Mesendoderm (in vitro differentiated cells): Measurements from ENCODE around the gene UQCRQ.

Source experiments
- DNase-seq: peaks from one replicate; pipeline ENCODE4 v3.0.0; 2013
- H2AK5ac ChIP-seq: 2 replicates; pipeline ENCODE4 v1.6.1; 2013; ENCODE audit warnings: low read length, inconsistent platforms
- H2BK120ac ChIP-seq: 2 replicates; pipeline ENCODE4 v1.6.1; 2013; ENCODE audit warnings: low read depth, mild to moderate bottlenecking, low read length, moderate library complexity, mixed read lengths
- H2BK15ac ChIP-seq: replicated peaks from 2 replicates; pipeline ENCODE4 v1.6.1; 2013; ENCODE audit warnings: low read depth, mild to moderate bottlenecking, moderate library complexity
- H2BK5ac ChIP-seq: 2 replicates; pipeline ENCODE4 v1.6.1; 2013; ENCODE audit warnings: low read length, inconsistent platforms
- H3K18ac ChIP-seq: 2 replicates; pipeline ENCODE4 v1.6.1; 2013; ENCODE audit warnings: mild to moderate bottlenecking, low read length, mixed read lengths
- H3K23ac ChIP-seq: one replicate; pipeline ENCODE4 v1.6.1; 2013; ENCODE audit warnings: low read length
- H3K27ac ChIP-seq: 2 replicates; pipeline ENCODE4 v1.5.1; 2013; ENCODE audit warnings: low read depth, mild to moderate bottlenecking, inconsistent platforms, low read length, moderate library complexity
- H3K27me3 ChIP-seq: 2 replicates; pipeline ENCODE4 v1.6.1; 2013; ENCODE audit warnings: low read length, control low read depth, mild to moderate bottlenecking, inconsistent platforms; ENCODE audit not compliant: insufficient read depth, poor library complexity
- H3K36me3 ChIP-seq: 2 replicates; pipeline ENCODE4 v1.6.1; 2013; ENCODE audit warnings: low read length, inconsistent platforms; ENCODE audit not compliant: control insufficient read depth, insufficient read depth
- H3K4ac ChIP-seq: one replicate; pipeline ENCODE4 v1.6.1; 2013; ENCODE audit warnings: low read depth, mild to moderate bottlenecking, low read length, moderate library complexity
- H3K4me1 ChIP-seq: 2 replicates; pipeline ENCODE4 v1.6.1; 2013; ENCODE audit warnings: low read depth, low read length, inconsistent platforms; ENCODE audit not compliant: control insufficient read depth
- H3K4me2 ChIP-seq: 2 replicates; pipeline ENCODE4 v1.6.1; 2013; ENCODE audit warnings: low read length
- H3K4me3 ChIP-seq: 2 replicates; pipeline ENCODE4 v1.5.1; 2013; ENCODE audit warnings: mild to moderate bottlenecking, low read length
- H3K56ac ChIP-seq: one replicate; pipeline ENCODE4 v1.6.1; 2013; ENCODE audit warnings: low read length
- H3K79me1 ChIP-seq: 2 replicates; pipeline ENCODE4 v1.6.1; 2013; ENCODE audit warnings: low read length, inconsistent platforms
- H3K79me2 ChIP-seq: 2 replicates; pipeline ENCODE4 v1.6.1; 2013; ENCODE audit warnings: mild to moderate bottlenecking, low read length; ENCODE audit not compliant: control insufficient read depth, insufficient read depth
- H3K9ac ChIP-seq: 2 replicates; pipeline ENCODE4 v1.6.1; 2013; ENCODE audit warnings: low read length, inconsistent platforms
- H4K5ac ChIP-seq: one replicate; pipeline ENCODE4 v1.6.1; 2013; ENCODE audit warnings: low read length
- H4K8ac ChIP-seq: one replicate; pipeline ENCODE4 v1.6.1; 2013; ENCODE audit warnings: low read depth, mild to moderate bottlenecking, control low read depth, low read length, moderate library complexity
- WGBS: extraction: QIAGEN DNeasy Blood & Tissue Kit; methylation state at CpG from one replicate; pipeline ENCODE4 v1.1.7; 2013; ENCODE audit warnings: low lambda C conversion rate, missing lambda C conversion rate; ENCODE audit not compliant: insufficient coverage; ENCODE audit errors: extremely low coverage; 5-methylcytosine and 5-hydroxymethylcytosine counted together

The UQCRQ gene

DNA sequence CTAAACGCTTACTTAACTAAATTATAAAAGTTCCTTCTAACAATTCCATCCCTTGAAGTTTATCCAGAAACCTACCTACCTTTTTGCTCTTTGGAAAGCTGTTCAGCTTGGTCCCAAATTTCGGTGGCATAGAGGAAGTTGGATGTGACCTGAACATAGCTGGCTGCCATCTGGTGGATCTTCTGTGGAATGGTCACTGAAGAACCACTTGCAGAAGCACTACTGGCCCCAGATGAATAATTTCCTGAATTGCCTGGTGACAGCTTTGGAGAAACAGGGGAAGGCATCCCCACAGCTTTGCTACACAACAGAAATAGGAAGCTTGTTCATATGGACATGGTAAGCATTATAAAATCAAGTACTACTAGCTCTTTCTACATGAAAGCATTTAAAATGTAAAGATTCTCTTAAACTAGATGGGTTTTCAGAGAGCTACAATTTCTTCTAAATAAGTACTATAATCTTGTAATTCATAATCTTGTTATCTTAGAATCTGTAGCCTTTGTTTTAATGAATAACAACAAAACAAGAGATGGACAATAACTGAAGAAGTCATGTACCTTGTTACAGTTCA lies 16.9 kb downstream of the UQCRQ start:
- Histone ChIP-seq H3K56ac (no peak overlapping the region), H3K36me3 (peaks cover 7% of the 10 kb centered on the region), H3K79me2 (no peaks in the 10 kb centered on the region), H4K5ac (no peak overlapping the region), H4K8ac (no peak overlapping the region), H2BK15ac (no peak overlapping the region), H3K4me1 (no peaks in the 10 kb centered on the region), H3K27ac (no peak overlapping the region), H2AK5ac (no peak overlapping the region), H3K4me2 (no peak overlapping the region), H3K27me3 (no peaks in the 10 kb centered on the region), H3K4ac (no peak overlapping the region), H3K23ac (no peak overlapping the region), H3K9ac (no peak overlapping the region), H3K79me1 (peaks cover 2% of the 10 kb centered on the region), H2BK120ac (no peak overlapping the region), H2BK5ac (no peak overlapping the region), H3K18ac (no peak overlapping the region), H3K4me3 (no peak overlapping the region)
- WGBS = 100% methylated on average over 1 of the region's 2 CpGs
- DNase-seq = peak; percentile 82

DNA sequence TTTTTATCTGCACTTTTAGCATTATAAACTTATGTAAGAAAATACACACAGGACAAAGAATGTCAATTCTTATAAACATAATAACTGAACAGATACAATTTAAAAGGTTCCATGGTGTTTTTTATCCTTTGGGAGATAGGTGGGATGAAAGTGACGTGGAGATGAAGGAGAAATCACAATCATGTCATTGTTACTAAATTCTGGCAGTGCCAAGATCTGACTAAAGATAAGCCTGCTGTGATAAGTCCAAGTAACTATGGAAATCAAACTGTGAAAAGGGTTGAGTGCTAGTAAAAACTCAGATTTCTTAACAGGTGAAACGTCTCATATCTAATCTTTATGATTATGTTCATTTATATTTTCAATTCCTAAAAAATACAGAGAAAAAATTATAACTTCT lies 18.1 kb downstream of the UQCRQ start:
- peaks cover 2% of the 10 kb centered on the region for H3K79me1 ChIP-seq
- H3K4me1 ChIP-seq = no peaks in the 10 kb centered on the region
- WGBS = no CpG with 5 or more reads among the region's 2 CpGs
- no peak overlapping the region for H3K9ac ChIP-seq
- no peak overlapping the region for H3K4ac ChIP-seq
- no peak overlapping the region for H3K27ac ChIP-seq
- H2BK5ac ChIP-seq = no peak overlapping the region
- no peaks in the 10 kb centered on the region for H3K79me2 ChIP-seq
- DNase-seq = no peak
- H2BK120ac ChIP-seq = no peak overlapping the region
- H2AK5ac ChIP-seq = no peak overlapping the region
- H3K36me3 ChIP-seq = peaks cover 7% of the 10 kb centered on the region
- no peak overlapping the region for H3K56ac ChIP-seq
- H4K5ac ChIP-seq = no peak overlapping the region
- H3K27me3 ChIP-seq = no peaks in the 10 kb centered on the region
- H2BK15ac ChIP-seq = no peak overlapping the region
- no peak overlapping the region for H3K18ac ChIP-seq
- H3K4me3 ChIP-seq = no peak overlapping the region
- no peak overlapping the region for H4K8ac ChIP-seq
- no peak overlapping the region for H3K23ac ChIP-seq
- no peak overlapping the region for H3K4me2 ChIP-seq

DNA sequence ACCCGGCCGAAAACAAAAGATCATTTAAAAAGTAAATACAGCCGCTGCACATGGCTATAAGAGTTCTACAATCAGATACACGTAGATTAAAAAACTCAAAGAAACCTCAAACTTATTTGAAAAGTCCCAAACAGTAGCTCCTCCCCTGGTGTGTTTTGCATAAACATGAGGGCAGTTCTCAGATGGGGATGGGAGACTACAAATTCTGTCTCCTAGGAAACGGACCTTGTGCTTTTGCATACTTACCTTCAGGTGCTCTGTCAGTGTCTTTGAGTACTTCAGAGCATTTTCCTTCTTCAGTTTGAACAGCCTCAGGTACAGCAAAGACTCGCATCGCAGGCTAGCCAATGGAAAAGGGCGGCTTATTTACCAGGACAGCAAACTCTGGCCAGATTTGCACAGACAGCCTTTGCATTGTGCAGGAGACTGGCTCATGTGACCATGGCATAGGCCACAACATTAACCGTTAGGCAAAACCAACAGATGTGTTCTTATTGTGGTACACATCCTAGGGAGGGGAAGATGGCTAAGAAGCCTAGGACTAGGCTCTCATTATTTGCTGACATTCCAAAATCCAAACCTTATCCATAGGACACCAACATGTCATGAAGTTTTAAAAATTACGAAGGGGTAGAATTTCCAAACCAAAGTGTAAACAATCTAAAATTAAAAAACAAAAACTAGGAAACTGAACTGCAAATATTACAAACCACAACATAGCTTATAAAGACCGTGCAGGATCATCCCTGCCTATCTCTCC lies 19.8 kb downstream of the UQCRQ start:
- Histone ChIP-seq H3K79me2 (no peaks in the 10 kb centered on the region), H3K18ac (no peak overlapping the region), H3K27me3 (no peaks in the 10 kb centered on the region), H2BK15ac (no peak overlapping the region), H3K4me3 (no peak overlapping the region), H3K4me1 (no peaks in the 10 kb centered on the region), H3K27ac (no peak overlapping the region), H3K4ac (no peak overlapping the region), H2BK5ac (no peak overlapping the region), H3K56ac (no peak overlapping the region), H3K36me3 (peaks cover 4% of the 10 kb centered on the region), H3K79me1 (peaks cover 2% of the 10 kb centered on the region), H2BK120ac (no peak overlapping the region), H3K23ac (no peak overlapping the region), H4K5ac (no peak overlapping the region), H3K4me2 (no peak overlapping the region), H2AK5ac (no peak overlapping the region), H3K9ac (no peak overlapping the region), H4K8ac (no peak overlapping the region)
- no CpG with 5 or more reads among the region's 11 CpGs for WGBS
- DNase-seq = peak; percentile 51

DNA sequence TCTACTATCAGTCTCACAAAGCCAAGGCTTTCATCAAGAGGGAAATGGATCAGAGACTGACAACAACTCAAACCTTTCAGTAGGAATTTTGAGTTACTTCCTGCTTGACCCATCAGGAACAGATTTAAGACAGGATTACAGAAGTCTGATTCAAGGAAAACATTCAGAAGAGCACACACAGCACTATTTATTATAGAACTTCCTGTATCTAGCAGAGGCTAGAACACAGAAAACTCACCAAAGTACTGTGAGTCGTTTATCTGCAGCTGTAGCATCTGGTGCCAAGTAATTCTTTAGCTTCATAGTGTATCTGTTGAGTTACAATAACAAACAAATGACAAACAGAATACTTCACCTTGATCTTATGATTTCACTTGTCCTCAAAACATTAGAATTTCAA lies 20.8 kb downstream of the UQCRQ start:
- peaks cover 2% of the 10 kb centered on the region for H3K79me1 ChIP-seq
- WGBS = no CpG with 5 or more reads among the region's 1 CpG
- H2AK5ac ChIP-seq = no peak overlapping the region
- H3K56ac ChIP-seq = no peak overlapping the region
- H2BK15ac ChIP-seq = no peak overlapping the region
- no peak overlapping the region for H3K18ac ChIP-seq
- DNase-seq = no peak
- no peak overlapping the region for H2BK120ac ChIP-seq
- no peaks in the 10 kb centered on the region for H3K27me3 ChIP-seq
- H4K5ac ChIP-seq = no peak overlapping the region
- no peak overlapping the region for H3K23ac ChIP-seq
- no peaks in the 10 kb centered on the region for H3K79me2 ChIP-seq
- no peak overlapping the region for H3K4me2 ChIP-seq
- no peak overlapping the region for H3K9ac ChIP-seq
- H3K4ac ChIP-seq = no peak overlapping the region
- peaks cover 4% of the 10 kb centered on the region for H3K36me3 ChIP-seq
- no peak overlapping the region for H4K8ac ChIP-seq
- no peaks in the 10 kb centered on the region for H3K4me1 ChIP-seq
- H3K4me3 ChIP-seq = no peak overlapping the region
- no peak overlapping the region for H2BK5ac ChIP-seq
- no peak overlapping the region for H3K27ac ChIP-seq

DNA sequence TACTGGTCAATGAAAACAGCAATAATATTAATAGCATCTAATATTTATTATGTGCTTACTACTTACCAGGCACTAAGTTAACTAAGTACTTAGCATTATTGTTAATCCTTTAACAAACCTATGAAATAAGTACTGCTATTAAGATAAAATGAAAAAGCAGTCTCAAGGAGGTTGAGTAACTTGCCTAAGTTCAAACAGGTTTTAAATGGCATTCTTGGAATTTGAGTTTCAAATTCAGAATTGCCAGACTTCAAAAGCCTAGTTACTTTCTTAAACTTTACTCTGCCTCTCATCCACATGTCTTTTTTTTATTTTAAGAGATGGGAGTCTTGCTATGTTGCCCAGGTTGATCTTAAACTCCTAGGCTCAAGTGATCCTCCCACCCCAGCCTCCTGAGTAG lies 23.1 kb downstream of the UQCRQ start:
- H2BK120ac ChIP-seq = no peak overlapping the region

DNA sequence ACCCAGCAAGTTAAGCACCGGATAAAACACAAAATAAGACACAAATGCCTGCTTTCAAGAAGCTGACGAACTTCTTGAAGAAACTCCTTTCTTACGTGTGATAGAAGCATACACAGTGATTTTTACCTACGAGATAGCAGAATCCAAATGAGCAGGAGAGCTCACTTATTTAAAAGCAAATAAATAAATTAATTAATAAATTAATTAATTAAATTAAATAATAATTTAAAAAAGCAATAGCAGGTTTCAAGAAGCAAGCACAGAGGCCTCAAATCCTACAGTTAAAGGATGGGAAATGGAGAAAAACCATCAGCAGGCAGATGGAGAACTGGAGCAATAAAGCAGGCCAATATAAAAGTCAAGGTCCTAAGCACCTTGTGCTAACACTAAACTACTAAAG lies 24.4 kb downstream of the UQCRQ start:
- no peaks in the 10 kb centered on the region for H3K79me2 ChIP-seq
- WGBS = no CpG with 5 or more reads among the region's 4 CpGs
- H3K36me3 ChIP-seq = peaks cover 6% of the 10 kb centered on the region

More for the DNA sequence above, 23.1 kb downstream of the UQCRQ start:
- no peak overlapping the region for H3K4ac ChIP-seq
- H4K5ac ChIP-seq = no peak overlapping the region
- no peak for DNase-seq
- no peaks in the 10 kb centered on the region for H3K27me3 ChIP-seq
- H3K56ac ChIP-seq = no peak overlapping the region
- no peak overlapping the region for H3K9ac ChIP-seq
- H3K4me3 ChIP-seq = no peak overlapping the region
- H3K79me2 ChIP-seq = no peaks in the 10 kb centered on the region
- H2AK5ac ChIP-seq = no peak overlapping the region
- H2BK15ac ChIP-seq = no peak overlapping the region
- H3K27ac ChIP-seq = no peak overlapping the region
- peaks cover 6% of the 10 kb centered on the region for H3K36me3 ChIP-seq
- no peak overlapping the region for H3K4me2 ChIP-seq
- H3K18ac ChIP-seq = no peak overlapping the region
- H2BK5ac ChIP-seq = no peak overlapping the region
- H4K8ac ChIP-seq = no peak overlapping the region
- peaks cover 2% of the 10 kb centered on the region for H3K79me1 ChIP-seq
- H3K23ac ChIP-seq = no peak overlapping the region
- no peaks in the 10 kb centered on the region for H3K4me1 ChIP-seq

More for the DNA sequence above, 24.4 kb downstream of the UQCRQ start:
- DNase-seq = no peak
- H2AK5ac ChIP-seq = no peak overlapping the region
- no peaks in the 10 kb centered on the region for H3K27me3 ChIP-seq
- no peak overlapping the region for H3K4ac ChIP-seq
- no peak overlapping the region for H3K4me2 ChIP-seq
- H3K79me1 ChIP-seq = peaks cover 2% of the 10 kb centered on the region
- no peak overlapping the region for H2BK15ac ChIP-seq
- H3K9ac ChIP-seq = no peak overlapping the region
- no peak overlapping the region for H3K23ac ChIP-seq
- no peak overlapping the region for H2BK5ac ChIP-seq
- H3K18ac ChIP-seq = no peak overlapping the region
- no peak overlapping the region for H4K8ac ChIP-seq
- no peaks in the 10 kb centered on the region for H3K4me1 ChIP-seq
- H4K5ac ChIP-seq = no peak overlapping the region
- no peak overlapping the region for H2BK120ac ChIP-seq
- no peak overlapping the region for H3K4me3 ChIP-seq
- H3K27ac ChIP-seq = no peak overlapping the region
- no peak overlapping the region for H3K56ac ChIP-seq
